DND-41 (cell line): Measurements from ENCODE around the gene ZBTB1.

ENCODE experiments used
- EZH2 ChIP-seq: IDR thresholded peaks from 3 replicates; pipeline ENCODE4 v1.6.1; 2012; ENCODE audit warnings: borderline replicate concordance, low read depth, mild to moderate bottlenecking, moderate library complexity, low read length, inconsistent platforms; ENCODE audit not compliant: severe bottlenecking
- TF ChIP-seq, protein P1 (sequence below): IDR thresholded peaks from 2 replicates; pipeline ENCODE4 v1.5.1; 2012; ENCODE audit warnings: borderline replicate concordance, low read length, moderate library complexity, mild to moderate bottlenecking; ENCODE audit not compliant: poor library complexity, severe bottlenecking; ENCODE audit errors: extremely low read depth

GRCh38 chr14:64488590-64489099, 15.9 kb upstream of the ZBTB1 start:
- no peak for TF ChIP-seq EZH2
- TF ChIP-seq, protein P1, sequence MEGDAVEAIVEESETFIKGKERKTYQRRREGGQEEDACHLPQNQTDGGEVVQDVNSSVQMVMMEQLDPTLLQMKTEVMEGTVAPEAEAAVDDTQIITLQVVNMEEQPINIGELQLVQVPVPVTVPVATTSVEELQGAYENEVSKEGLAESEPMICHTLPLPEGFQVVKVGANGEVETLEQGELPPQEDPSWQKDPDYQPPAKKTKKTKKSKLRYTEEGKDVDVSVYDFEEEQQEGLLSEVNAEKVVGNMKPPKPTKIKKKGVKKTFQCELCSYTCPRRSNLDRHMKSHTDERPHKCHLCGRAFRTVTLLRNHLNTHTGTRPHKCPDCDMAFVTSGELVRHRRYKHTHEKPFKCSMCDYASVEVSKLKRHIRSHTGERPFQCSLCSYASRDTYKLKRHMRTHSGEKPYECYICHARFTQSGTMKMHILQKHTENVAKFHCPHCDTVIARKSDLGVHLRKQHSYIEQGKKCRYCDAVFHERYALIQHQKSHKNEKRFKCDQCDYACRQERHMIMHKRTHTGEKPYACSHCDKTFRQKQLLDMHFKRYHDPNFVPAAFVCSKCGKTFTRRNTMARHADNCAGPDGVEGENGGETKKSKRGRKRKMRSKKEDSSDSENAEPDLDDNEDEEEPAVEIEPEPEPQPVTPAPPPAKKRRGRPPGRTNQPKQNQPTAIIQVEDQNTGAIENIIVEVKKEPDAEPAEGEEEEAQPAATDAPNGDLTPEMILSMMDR: no peak
